Endodermal cell (in vitro differentiated cells): Measurements from ENCODE around the gene PTK7. TPM values are rescaled to one million over a fixed set of nuclear protein-coding genes. Genes with fewer than 3 reads are reported as not detected.

Experiments
- DNase-seq: peaks from one replicate; pipeline ENCODE4 v3.0.0-alpha.2; 2017
- H3K27ac ChIP-seq: 2 replicates; pipeline ENCODE4 v1.5.1; 2013; ENCODE audit warnings: mild to moderate bottlenecking, low read depth, low read length, moderate library complexity
- H3K27me3 ChIP-seq: 2 replicates; pipeline ENCODE4 v1.6.1; 2013; ENCODE audit warnings: mild to moderate bottlenecking, low read length, moderate library complexity; ENCODE audit not compliant: insufficient read depth, control insufficient read depth, poor library complexity, severe bottlenecking
- H3K36me3 ChIP-seq: 2 replicates; pipeline ENCODE4 v1.7.0; 2013; ENCODE audit warnings: mild to moderate bottlenecking, low read length, moderate library complexity; ENCODE audit not compliant: control insufficient read depth, insufficient read depth
- H3K4me1 ChIP-seq: one replicate; pipeline ENCODE4 v1.7.0; 2013; ENCODE audit warnings: low read length; ENCODE audit not compliant: control insufficient read depth, insufficient read depth
- H3K4me3 ChIP-seq: 2 replicates; pipeline ENCODE4 v1.5.1; 2013; ENCODE audit warnings: mild to moderate bottlenecking, low read length, moderate library complexity
- H3K9ac ChIP-seq: 2 replicates; pipeline ENCODE4 v1.6.1; 2013; ENCODE audit warnings: mild to moderate bottlenecking, low read length, moderate library complexity; ENCODE audit not compliant: poor library complexity, severe bottlenecking; ENCODE audit errors: extremely low read depth
- H3K9me3 ChIP-seq: 2 replicates; pipeline ENCODE4 v1.6.1; 2013; ENCODE audit warnings: mild to moderate bottlenecking, low read length, moderate library complexity; ENCODE audit not compliant: control insufficient read depth
- H3K27ac Mint-ChIP-seq: 2 replicates; pipeline ENCODE4 v1.8.0; 2020; ENCODE audit warnings: mixed read lengths
- H3K27me3 Mint-ChIP-seq: 2 replicates; pipeline ENCODE4 v1.8.0; 2021; ENCODE audit warnings: mild to moderate bottlenecking, mixed read lengths; ENCODE audit not compliant: insufficient read depth
- H3K36me3 Mint-ChIP-seq: 2 replicates; pipeline ENCODE4 v1.8.0; 2020; ENCODE audit warnings: low read depth, mixed read lengths
- H3K4me1 Mint-ChIP-seq: 2 replicates; pipeline ENCODE4 v1.8.0; 2020; ENCODE audit warnings: mixed read lengths
- H3K4me3 Mint-ChIP-seq: 2 replicates; pipeline ENCODE4 v1.8.0; 2020; ENCODE audit warnings: mild to moderate bottlenecking, moderate library complexity, mixed read lengths
- H3K9me3 Mint-ChIP-seq: 2 replicates; pipeline ENCODE4 v1.8.0; 2020; ENCODE audit warnings: mild to moderate bottlenecking, mixed read lengths
- CTCF ChIP-seq: fragments of 200-600 bp; sonication (generic); conservative IDR thresholded peaks from 2 replicates; pipeline ENCODE4 v1.5.0; 2021; ENCODE audit warnings: antibody characterized with exemption, mild to moderate bottlenecking
- WGBS, 2 experiments: methylation state at CpG; one replicate each; pipeline versions ENCODE4 v1.1.5 to v1.1.7; 2013; ENCODE audit warnings: missing lambda C conversion rate in 2 of 2, mixed read lengths in 1 of 2; ENCODE audit not compliant: insufficient coverage in 1 of 2, insufficient read length in 1 of 2; 5-methylcytosine and 5-hydroxymethylcytosine counted together
- total RNA-seq, 2 donors: library from RNA; stranded (reverse); fragmentation: NEBNext Ultra II Directional in 1 of 2; extraction: Animal tissue kit (Norgen Biotek cat#: 25700) in 1 of 2; gene quantifications; 2 replicates in 1 of 2; 3 replicates in 1 of 2; pipeline ENCODE4 v1.2.1, GENCODE V29; 2021

The PTK7 gene
- total RNA-seq, 2 donors from 2014 or later: 167 to 183 TPM

GRCh38 chr6:43178951-43179830 is 103.1 kb downstream of the PTK7 start:
- H3K27ac ChIP-seq: no peak overlapping the region
- no peak overlapping the region for H3K9ac ChIP-seq
- H3K9me3 ChIP-seq: no peaks in the 10 kb centered on the region
- Mint-ChIP-seq H3K9me3 (no peaks in the 10 kb centered on the region), H3K36me3 (peaks cover 42% of the 10 kb centered on the region), H3K27ac (no peak overlapping the region), H3K4me1 (peaks cover 26% of the 10 kb centered on the region), H3K4me3 (no peak overlapping the region), H3K27me3 (no peaks in the 10 kb centered on the region)
- no peak overlapping the region for H3K4me3 ChIP-seq
- no peak for DNase-seq
- no peaks in the 10 kb centered on the region for H3K27me3 ChIP-seq
- WGBS, 2 experiments: 93 to 98% methylated on average over 12 to 20 of the region's 20 CpGs
- peaks cover 9% of the 10 kb centered on the region for H3K4me1 ChIP-seq
- no peak for TF ChIP-seq CTCF
- H3K36me3 ChIP-seq: peaks cover 46% of the 10 kb centered on the region

- no peaks in the 10 kb centered on the region for H3K27me3 Mint-ChIP-seq
- no peak overlapping the region for H3K27ac Mint-ChIP-seq
- H3K9me3 Mint-ChIP-seq: no peaks in the 10 kb centered on the region
- 92 to 100% methylated on average over 1 to 7 of the region's 7 CpGs for WGBS, 2 experiments
- Histone ChIP-seq H3K9me3 (no peaks in the 10 kb centered on the region), H3K27ac (no peak overlapping the region), H3K36me3 (peaks cover 42% of the 10 kb centered on the region), H3K4me3 (no peak overlapping the region), H3K27me3 (no peaks in the 10 kb centered on the region), H3K4me1 (peaks cover 4% of the 10 kb centered on the region), H3K9ac (no peak overlapping the region)
- H3K36me3 Mint-ChIP-seq: peaks cover 37% of the 10 kb centered on the region
- peaks cover 22% of the 10 kb centered on the region for H3K4me1 Mint-ChIP-seq
- H3K4me3 Mint-ChIP-seq: no peak overlapping the region
- no peak for TF ChIP-seq CTCF
- DNase-seq: no peak
Measured at GRCh38 chr6:43180058-43180457, 103.9 kb downstream of the PTK7 start.

- no peak for DNase-seq
- Histone ChIP-seq H3K9me3 (no peaks in the 10 kb centered on the region), H3K27ac (no peak overlapping the region), H3K36me3 (peaks cover 36% of the 10 kb centered on the region), H3K4me3 (peak overlapping the region; percentile 83), H3K4me1 (peaks cover 3% of the 10 kb centered on the region), H3K9ac (peak overlapping the region; percentile 60), H3K27me3 (no peaks in the 10 kb centered on the region)
- Mint-ChIP-seq H3K27ac (peak overlapping the region; percentile 72), H3K4me1 (peaks cover 20% of the 10 kb centered on the region), H3K4me3 (peak overlapping the region; percentile 82), H3K9me3 (no peaks in the 10 kb centered on the region), H3K27me3 (no peaks in the 10 kb centered on the region), H3K36me3 (peaks cover 28% of the 10 kb centered on the region)
- 82 to 90% methylated on average over 2 to 5 of the region's 5 CpGs for WGBS, 2 experiments
- no peak for TF ChIP-seq CTCF
Measured at GRCh38 chr6:43180985-43181384, 104.9 kb downstream of the PTK7 start.
